GM10266 (cell line): ENCODE results near the gene MRPL54.

Source experiments
- DNase-seq: peaks from one replicate; pipeline ENCODE4 v3.0.0; 2012; ENCODE audit errors: extremely low spot score
- CTCF ChIP-seq: IDR thresholded peaks from 2 replicates; pipeline ENCODE4 v1.5.1; 2012; ENCODE audit warnings: mild to moderate bottlenecking, low read depth; ENCODE audit not compliant: control insufficient read depth, insufficient read depth; ENCODE audit errors: missing control alignments

The MRPL54 gene

GRCh38 chr19:3803114-3803888, 40.8 kb downstream of the MRPL54 start:
- DNase-seq = no peak

DNA sequence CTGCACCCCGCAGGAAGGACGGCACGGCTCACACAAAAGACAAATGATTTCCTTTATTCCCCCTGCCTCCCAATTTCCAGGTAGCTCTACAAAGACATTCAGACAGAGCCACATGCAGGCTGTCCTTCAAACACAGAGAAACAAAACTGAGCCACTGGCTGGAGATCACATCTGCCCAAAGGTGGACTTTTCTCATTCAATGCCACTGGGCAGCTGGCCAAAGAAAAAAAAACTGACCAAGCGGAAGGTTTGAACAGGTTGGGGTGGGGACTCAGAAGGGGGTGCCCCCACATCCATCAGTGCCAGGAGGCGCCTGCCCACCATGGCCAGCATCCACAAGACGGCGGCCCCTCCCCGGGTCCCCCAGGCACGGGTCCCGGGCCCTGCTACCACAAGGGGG, 41.5 kb downstream of the MRPL54 start:
- no peak for DNase-seq
- TF ChIP-seq CTCF = no peak

More at GRCh38 chr19:3803114-3803888, 40.8 kb downstream of the MRPL54 start:
- TF ChIP-seq CTCF = no peak

DNA sequence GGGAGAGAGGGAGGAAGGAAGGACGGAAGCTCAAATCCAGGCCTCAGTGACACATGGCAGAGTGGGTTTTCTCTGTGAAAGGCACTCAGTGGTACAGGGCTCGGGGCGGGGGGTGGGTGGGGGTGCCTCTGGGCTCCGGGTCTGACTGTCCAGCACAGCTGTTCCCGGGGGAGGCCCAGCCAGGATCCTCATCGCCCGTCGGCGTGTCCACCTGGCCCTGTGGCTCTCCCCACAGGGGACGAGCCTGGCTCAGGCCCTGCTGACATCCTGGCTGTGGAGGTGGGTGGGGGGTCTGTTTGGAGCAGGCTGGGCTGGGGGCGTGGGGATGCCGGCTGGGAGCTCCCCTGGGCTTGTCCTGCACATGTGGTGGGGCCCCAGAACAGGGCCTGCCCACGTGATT, 41.9 kb downstream of the MRPL54 start:
- no peak for DNase-seq
- TF ChIP-seq CTCF = no peak

GRCh38 chr19:3805859-3806258, 43.4 kb downstream of the MRPL54 start:
- TF ChIP-seq CTCF = no peak
- DNase-seq = no peak

DNA sequence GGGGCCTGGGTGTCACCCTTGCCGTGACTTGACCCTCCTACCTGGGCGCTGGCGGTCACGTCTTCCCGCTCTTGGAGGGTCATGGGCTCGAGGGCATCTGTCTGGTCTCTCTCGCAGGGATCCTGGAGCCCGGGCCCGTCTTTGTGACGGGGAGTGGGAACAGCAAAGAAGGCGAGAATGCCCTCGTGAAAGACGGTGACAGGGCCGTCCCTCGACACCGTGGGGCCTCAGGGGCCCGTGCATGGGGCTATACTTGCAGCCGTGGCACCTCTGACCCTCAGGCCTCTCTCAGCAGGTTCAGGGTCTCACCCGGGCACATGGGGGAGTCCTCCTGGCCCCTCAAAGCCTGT, 44.6 kb downstream of the MRPL54 start:
- no peak for TF ChIP-seq CTCF
- DNase-seq = no peak

- TF ChIP-seq CTCF = no peak
- DNase-seq = no peak
These were observed 45.3 kb downstream of the MRPL54 start for GRCh38 chr19:3807574-3808354.
